H1 (cell line): ENCODE measurements around the gene MAP4. TPM values are rescaled to one million over a fixed set of nuclear protein-coding genes. Genes with fewer than 3 reads are reported as not detected.

ENCODE experiments used
- CHD1 ChIP-seq: IDR thresholded peaks from 2 replicates; pipeline ENCODE4 v1.6.1; 2012; ENCODE audit warnings: low read depth, low read length, improper control_type of control experiment
- CHD7 ChIP-seq: fragments of 300-600 bp; sonication (generic); IDR thresholded peaks from 2 replicates; pipeline ENCODE4 v1.7.1; 2012; ENCODE audit warnings: low read length, moderate library complexity, mild to moderate bottlenecking, inconsistent platforms; ENCODE audit not compliant: insufficient replicate concordance
- CTCF ChIP-seq, 3 experiments: IDR thresholded peaks; 1 replicate in 2 of 3; 2 replicates in 1 of 3; pipeline versions ENCODE4 v1.5.1 to v1.6.1; 2011; ENCODE audit warnings: low read length in 3 of 3, mild to moderate bottlenecking in 3 of 3, inconsistent platforms in 2 of 3, low read depth in 1 of 3, moderate library complexity in 1 of 3; ENCODE audit not compliant: insufficient read depth in 1 of 3; ENCODE audit errors: control extremely low read depth in 1 of 3
- EP300 ChIP-seq, 2 experiments: IDR thresholded peaks; 1 replicate in 1 of 2; 2 replicates in 1 of 2; pipeline ENCODE4 v1.6.1; 2011 to 2012; ENCODE audit warnings: low read depth in 2 of 2, low read length in 2 of 2, mild to moderate bottlenecking in 2 of 2, borderline replicate concordance in 1 of 2, inconsistent platforms in 1 of 2, moderate library complexity in 1 of 2
- GTF2F1 ChIP-seq: IDR thresholded peaks from 2 replicates; pipeline ENCODE4 v1.6.1; 2012; ENCODE audit warnings: low read depth, low read length, improper control_type of control experiment, borderline replicate concordance
- RAD21 ChIP-seq, 2 experiments: IDR thresholded peaks in 1 of 2; conservative IDR thresholded peaks in 1 of 2; 2 replicates each; pipeline ENCODE4 v1.6.1; 2011; ENCODE audit warnings: low read depth in 2 of 2, low read length in 2 of 2, improper control_type of control experiment in 1 of 2, inconsistent platforms in 1 of 2, mild to moderate bottlenecking in 1 of 2, moderate library complexity in 1 of 2
- RBBP5 ChIP-seq: IDR thresholded peaks from 2 replicates; pipeline ENCODE4 v1.7.1; 2012; ENCODE audit warnings: low read depth, mild to moderate bottlenecking, inconsistent platforms, low read length, moderate library complexity, borderline replicate concordance
- YY1 ChIP-seq: IDR thresholded peaks from 2 replicates; pipeline ENCODE4 v1.6.1; 2011; ENCODE audit warnings: low read depth, mild to moderate bottlenecking, low read length
- polyA plus RNA-seq, 7 experiments: library from polyadenylated mRNA; depleted of rRNA in 3 of 7; stranded (reverse) in 5 of 7; unstranded in 2 of 7; fragments of >200 nt in 5 of 7; fragments of 200-250 nt in 2 of 7; gene quantifications; 1 replicate in 5 of 7; 2 replicates in 1 of 7; 4 replicates in 1 of 7; pipeline versions ENCODE4 v1.2.1 to v1.2.3, GENCODE V29; 2011 to 2013; ENCODE audit warnings: missing spikeins in 2 of 7, mixed read lengths in 2 of 7
- total RNA-seq: library from RNA; stranded (reverse); fragmentation: NEBNext Ultra II Directional; extraction: Animal tissue kit (Norgen Biotek cat#: 25700); gene quantifications from 2 replicates; pipeline ENCODE4 v1.2.1, GENCODE V29; 2021

MAP4 gene
- total and polyA plus RNA-seq, 2 of the 8 experiments (the other 6 are each of a cell fraction or from before 2014, with no cell fraction given) = 67.0 to 179 TPM

DNA sequence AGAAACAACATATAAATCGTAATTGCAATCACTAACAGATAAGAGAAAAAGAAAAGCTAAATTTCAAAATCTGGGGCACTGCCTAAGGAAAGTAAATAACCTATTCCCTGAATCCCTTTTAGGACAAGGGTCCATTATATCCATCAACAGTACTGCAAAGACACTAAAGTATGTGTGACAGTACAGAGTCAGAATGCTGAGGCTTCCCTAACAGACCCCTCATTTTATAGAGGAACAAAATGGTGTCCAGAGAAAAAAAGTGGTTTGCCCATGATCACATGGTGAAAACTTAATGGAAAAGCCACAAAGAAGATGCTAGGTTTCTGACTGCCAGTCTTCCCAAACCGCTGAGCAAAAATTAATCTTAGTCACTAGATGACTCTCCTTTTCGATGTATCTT, 119.5 kb downstream of the MAP4 start (continued):
- TF ChIP-seq CHD7 (no peak), CHD1 (no peak), RAD21 (IDR thresholded peaks at IDR 0.05 in 1 of 2, conservative IDR thresholded peaks at IDR 0.05 in 1 of 2; ENCODE audit: low read depth in 2 of 2, low read length in 2 of 2) (no peak), EP300 (IDR thresholded peaks at IDR 0.05; ENCODE audit: borderline replicate concordance in 1 of 2, low read depth in 2 of 2, low read length in 2 of 2) (no peak), YY1 (no peak), GTF2F1 (no peak), CTCF (IDR thresholded peaks at IDR 0.05; ENCODE audit: control extremely low read depth in 1 of 3, insufficient read depth in 1 of 3, low read depth in 1 of 3, low read length in 3 of 3) (no peak), RBBP5 (no peak)
- TF ChIP-seq, all 59 proteins: peak for 0
